ENCODE data around the gene RABL2B. TPM values are rescaled to one million over a fixed set of nuclear protein-coding genes. Genes with fewer than 3 reads are reported as not detected.

RABL2B gene
- polyA plus RNA-seq, 3 donors: 8.8 to 48.8 (median 11.7) TPM

DNA sequence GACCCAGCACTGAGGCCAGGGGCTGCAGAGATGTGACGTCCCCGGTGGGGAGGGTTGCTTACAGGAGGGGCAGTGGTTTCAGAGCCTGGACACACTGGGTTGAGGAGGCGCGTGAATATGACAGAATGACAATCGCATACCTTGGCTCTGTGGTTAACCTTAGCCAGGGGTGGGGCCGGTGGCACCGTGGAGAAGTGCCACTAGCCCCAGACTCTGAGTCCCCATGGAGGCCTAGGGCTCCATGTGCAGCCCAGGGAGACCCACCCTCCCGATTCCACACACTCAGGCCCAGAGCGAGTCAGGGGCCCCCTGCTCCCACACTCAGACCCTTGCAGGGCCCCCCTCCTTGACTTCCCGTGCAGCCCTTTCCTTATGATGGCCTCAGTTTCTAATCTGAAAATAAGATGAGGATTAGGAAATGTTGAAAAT lies 49.1 kb downstream of the RABL2B start:
- intact Hi-C loops (cut with micrococcal nuclease): no loop called here
- Mint-ChIP-seq H3K27me3 (ENCODE audit: low read depth in 3 of 3) (peaks cover 0 to 6% (median 2%) of the 10 kb centered on the region in 3 donors), H3K27ac (peak overlapping the region in 1 of 7 donors; percentile 55), H3K9me3 (peaks cover 0 to 2% (median 0%) of the 10 kb centered on the region in 7 donors), H3K36me3 (no peaks in the 10 kb centered on the region), H3K4me3 (no peak overlapping the region), H3K4me1 (no peaks in the 10 kb centered on the region)
- H3K27me3 ChIP-seq (ENCODE audit: control insufficient read depth in 2 of 2, insufficient read depth in 2 of 2, low read length in 2 of 2): no peaks in the 10 kb centered on the region
- no peaks in the 10 kb centered on the region for H3K9me3 ChIP-seq (replicated peaks in 1 of 2; ENCODE audit: control insufficient read depth in 1 of 2, insufficient read depth in 1 of 2, low read length in 2 of 2)
- no peaks in the 10 kb centered on the region for H3K4me1 ChIP-seq (ENCODE audit: control insufficient read depth in 1 of 2, insufficient read depth in 2 of 2, low read length in 2 of 2)
- no peaks in the 10 kb centered on the region for H3K79me2 ChIP-seq (ENCODE audit: insufficient read depth, low read length)
- DNase-seq: no peak
- 70% methylated on average over 9 of the region's 10 CpGs for WGBS (ENCODE audit: insufficient coverage)
- no peaks in the 10 kb centered on the region for H3K36me3 ChIP-seq (replicated peaks in 1 of 2; ENCODE audit: control insufficient read depth in 1 of 2, insufficient read depth in 2 of 2, low read length in 2 of 2)
- no peaks in the 10 kb centered on the region for H4K20me1 ChIP-seq (ENCODE audit: insufficient read depth, low read length)
- no peak overlapping the region for H3K9ac ChIP-seq (ENCODE audit: insufficient read depth, low read length, poor library complexity, severe bottlenecking)
- H3K4me3 ChIP-seq (replicated peaks in 1 of 3; ENCODE audit: low read depth in 2 of 3, low read length in 3 of 3): no peak overlapping the region
- H3K27ac ChIP-seq (ENCODE audit: low read depth in 1 of 2, low read length in 2 of 2): no peak overlapping the region
- no peak overlapping the region for H2AFZ ChIP-seq (ENCODE audit: insufficient read depth, low read depth, low read length, poor library complexity, severe bottlenecking)
- no peak for TF ChIP-seq CTCF (IDR thresholded peaks at IDR 0.05)
- H3K4me2 ChIP-seq (replicated peaks; ENCODE audit: extremely low read depth, low read length, poor library complexity, severe bottlenecking): no peak overlapping the region

DNA sequence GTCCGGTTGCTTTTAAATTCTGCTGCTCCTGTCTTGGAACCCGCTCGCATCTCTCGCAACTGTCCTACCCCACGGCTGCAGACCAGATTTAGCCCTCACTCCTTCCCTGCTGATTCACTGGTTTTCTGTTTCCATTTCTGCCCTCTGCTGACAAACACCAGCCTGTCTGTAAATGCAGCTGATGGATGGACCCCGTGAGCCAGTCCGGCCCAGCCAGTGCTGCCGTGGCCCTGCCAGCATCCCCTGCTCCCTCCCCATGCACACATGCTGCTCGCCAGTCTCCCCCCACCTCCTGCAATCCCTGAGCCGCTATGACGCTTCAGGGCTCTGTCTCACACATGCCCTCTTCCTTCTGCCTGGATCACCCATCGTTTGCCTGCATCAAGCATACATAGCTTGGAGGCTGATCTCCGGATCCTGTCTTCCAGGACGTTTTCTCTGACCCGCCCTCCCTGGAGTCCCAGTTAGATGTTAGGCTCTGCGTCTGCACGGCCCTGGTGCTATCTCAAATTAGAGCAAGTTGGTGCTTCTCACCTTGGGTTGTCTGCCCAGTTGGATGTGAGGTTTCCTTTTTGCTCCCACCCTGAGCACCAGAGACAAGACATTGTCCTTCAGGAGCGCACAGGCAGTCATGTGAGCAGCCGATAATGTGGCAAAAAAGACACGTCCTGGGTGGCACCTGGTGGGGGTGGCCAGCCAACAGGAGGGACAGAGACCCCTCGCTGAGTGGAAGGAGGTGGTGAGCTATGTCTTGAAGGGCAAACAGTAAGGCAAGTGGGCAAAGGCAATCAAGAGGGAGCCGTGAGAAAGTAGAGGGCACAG lies 49.7 kb downstream of the RABL2B start:
- no peak overlapping the region for H3K4me3 Mint-ChIP-seq
- no peak overlapping the region for H3K9ac ChIP-seq (ENCODE audit: insufficient read depth, low read length, poor library complexity, severe bottlenecking)
- no peak for TF ChIP-seq CTCF (IDR thresholded peaks at IDR 0.05)
- no peak overlapping the region for H3K4me3 ChIP-seq (replicated peaks in 1 of 3; ENCODE audit: low read depth in 2 of 3, low read length in 3 of 3)
- no peaks in the 10 kb centered on the region for H3K9me3 ChIP-seq (replicated peaks in 1 of 2; ENCODE audit: control insufficient read depth in 1 of 2, insufficient read depth in 1 of 2, low read length in 2 of 2)
- H4K20me1 ChIP-seq (ENCODE audit: insufficient read depth, low read length): no peaks in the 10 kb centered on the region
- no peak overlapping the region for H3K27ac ChIP-seq (ENCODE audit: low read depth in 1 of 2, low read length in 2 of 2)
- no peaks in the 10 kb centered on the region for H3K4me1 ChIP-seq (ENCODE audit: control insufficient read depth in 1 of 2, insufficient read depth in 2 of 2, low read length in 2 of 2)
- 83% methylated on average over 21 of the region's 22 CpGs for WGBS (ENCODE audit: insufficient coverage)
- no peaks in the 10 kb centered on the region for H3K36me3 ChIP-seq (replicated peaks in 1 of 2; ENCODE audit: control insufficient read depth in 1 of 2, insufficient read depth in 2 of 2, low read length in 2 of 2)
- H3K36me3 Mint-ChIP-seq: no peaks in the 10 kb centered on the region
- H3K79me2 ChIP-seq (ENCODE audit: insufficient read depth, low read length): no peaks in the 10 kb centered on the region
- intact Hi-C loops (cut with micrococcal nuclease): no loop called here
- no peak overlapping the region for H2AFZ ChIP-seq (ENCODE audit: insufficient read depth, low read depth, low read length, poor library complexity, severe bottlenecking)
- peaks cover 0 to 2% (median 0%) of the 10 kb centered on the region in 7 donors for H3K9me3 Mint-ChIP-seq
- no peaks in the 10 kb centered on the region for H3K27me3 ChIP-seq (ENCODE audit: control insufficient read depth in 2 of 2, insufficient read depth in 2 of 2, low read length in 2 of 2)
- H3K4me2 ChIP-seq (replicated peaks; ENCODE audit: extremely low read depth, low read length, poor library complexity, severe bottlenecking): no peak overlapping the region
- DNase-seq: no peak
- peak overlapping the region in 1 of 7 donors; percentile 55 for H3K27ac Mint-ChIP-seq
- no peaks in the 10 kb centered on the region for H3K4me1 Mint-ChIP-seq
- peaks cover 0 to 4% (median 2%) of the 10 kb centered on the region in 3 donors for H3K27me3 Mint-ChIP-seq (ENCODE audit: low read depth in 3 of 3)

Measured in CD14-positive monocyte (primary cell).